GM18498 (cell line): ENCODE measurements around the gene AP2A2.

Experiments used
- ATAC-seq: cut with Tn5 transposase; IDR thresholded peaks from one replicate; pipeline ENCODE4 v1.9.1; 2021; ENCODE audit warnings: mild to moderate bottlenecking, moderate library complexity; ENCODE audit not compliant: unreplicated experiment

AP2A2 gene

GRCh38 chr11:1052133-1053011, 126.7 kb downstream of the AP2A2 start:
- ATAC-seq, result no peak

- no peak for ATAC-seq
Measured at GRCh38 chr11:1053121-1053901, 127.6 kb downstream of the AP2A2 start.

GRCh38 chr11:1054143-1055108, 128.8 kb downstream of the AP2A2 start:
- ATAC-seq, result no peak

GRCh38 chr11:1055109-1055703, 129.5 kb downstream of the AP2A2 start:
- ATAC-seq, result no peak

- no peak for ATAC-seq
Measured at GRCh38 chr11:1055990-1056771, 130.5 kb downstream of the AP2A2 start.

GRCh38 chr11:1057806-1058205, 132.1 kb downstream of the AP2A2 start:
- ATAC-seq, result no peak

GRCh38 chr11:1059759-1060158, 134.1 kb downstream of the AP2A2 start:
- no peak for ATAC-seq

- ATAC-seq, result no peak
Measured at GRCh38 chr11:1060410-1060809, 134.7 kb downstream of the AP2A2 start.

- ATAC-seq, result no peak
Measured at GRCh38 chr11:1060852-1061616, 135.4 kb downstream of the AP2A2 start.
